GM18858 (cell line): ENCODE measurements around the gene HBP1.
"Not testable (repeated sequence)": the region's sequence is repeated elsewhere in the genome, so short reads cannot be mapped to it uniquely, and the experiment has no call there.

Experiments used
- ATAC-seq: cut with Tn5 transposase; IDR thresholded peaks from one replicate; pipeline ENCODE4 v1.9.1; 2021; ENCODE audit not compliant: unreplicated experiment

The HBP1 gene

DNA sequence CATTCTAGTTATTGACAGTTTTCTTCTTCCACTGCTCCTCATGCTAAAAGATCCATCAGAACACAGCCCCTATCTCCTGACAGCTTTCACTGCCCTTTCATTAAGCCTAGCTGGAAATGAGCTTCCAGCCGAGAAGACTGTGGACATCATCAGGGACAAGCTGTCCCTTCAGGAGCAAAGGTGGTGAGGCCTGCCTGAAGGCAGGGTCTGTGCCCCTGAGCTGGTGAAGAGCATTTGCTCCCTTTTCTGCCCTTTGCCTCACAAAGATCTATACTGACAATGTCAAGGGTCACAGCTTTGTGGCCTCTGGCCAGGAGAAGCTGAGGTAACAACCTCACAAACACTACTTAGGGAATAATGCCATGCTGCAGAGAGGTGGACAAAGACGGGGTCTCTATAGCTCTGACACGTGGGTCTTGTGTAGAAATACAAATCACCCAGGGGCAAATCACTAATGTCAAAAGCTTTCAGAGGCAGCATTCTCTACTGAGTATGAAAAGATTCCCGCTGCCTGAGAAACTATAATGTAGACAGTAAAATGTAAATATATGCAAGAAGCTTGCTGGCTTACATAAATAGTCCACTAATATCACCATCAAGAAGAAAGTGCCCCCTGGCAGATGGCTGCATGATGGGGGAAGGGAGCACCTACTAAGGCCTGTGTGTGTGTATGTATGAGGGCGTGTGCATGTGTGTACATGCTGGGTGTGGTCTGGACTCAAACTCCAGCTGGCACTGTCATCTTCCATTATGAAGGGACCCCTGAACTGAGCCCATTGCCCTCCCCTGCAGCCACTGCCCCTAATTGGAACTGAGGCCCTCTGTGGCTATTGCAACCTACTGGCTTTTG is 55.8 kb downstream of the HBP1 start:
- no peak for ATAC-seq

- ATAC-seq: no peak
These were observed 59.5 kb downstream of the HBP1 start for GRCh38 chr7:107228291-107228690.

- ATAC-seq: no peak
These were observed 61.5 kb downstream of the HBP1 start for GRCh38 chr7:107230334-107230733.

DNA sequence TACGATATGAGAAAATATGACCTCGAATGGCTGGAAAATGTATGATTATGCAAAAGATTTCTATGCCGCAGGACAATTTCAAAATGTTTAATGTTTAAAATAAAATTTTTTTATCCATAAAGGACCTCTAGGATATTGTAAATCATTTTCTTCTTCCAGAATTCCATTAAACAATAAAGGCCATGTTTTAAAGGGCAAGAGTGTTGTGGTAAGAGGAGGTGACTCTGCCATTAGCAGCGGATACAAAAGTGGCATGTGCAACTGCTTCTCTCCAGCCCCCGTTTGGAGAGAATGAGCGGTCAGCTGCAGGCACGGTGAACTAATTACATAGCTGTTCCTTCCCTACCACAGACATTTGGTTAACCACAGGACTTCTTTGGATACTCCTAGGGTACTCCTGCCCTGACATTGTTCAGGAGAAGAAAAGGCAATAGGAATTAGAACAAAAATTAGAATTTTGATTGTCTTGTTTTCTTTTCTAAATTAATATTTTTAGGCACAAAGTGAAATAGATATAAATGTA is 63.8 kb downstream of the HBP1 start:
- no peak for ATAC-seq

- no peak for ATAC-seq
These were observed 64.4 kb downstream of the HBP1 start for GRCh38 chr7:107233174-107233573.

- no peak for ATAC-seq
These were observed 65.2 kb downstream of the HBP1 start for GRCh38 chr7:107233981-107234380.

- ATAC-seq: no peak
These were observed 65.6 kb downstream of the HBP1 start for GRCh38 chr7:107234436-107234835.

GRCh38 chr7:107236862-107237261 is 68.1 kb downstream of the HBP1 start:
- no peak for ATAC-seq

- no peak for ATAC-seq
These were observed 68.6 kb downstream of the HBP1 start for GRCh38 chr7:107237451-107237850.

GRCh38 chr7:107242267-107242666 is 73.5 kb downstream of the HBP1 start:
- no peak for ATAC-seq

GRCh38 chr7:107244613-107245012 is 75.8 kb downstream of the HBP1 start:
- ATAC-seq: no peak

DNA sequence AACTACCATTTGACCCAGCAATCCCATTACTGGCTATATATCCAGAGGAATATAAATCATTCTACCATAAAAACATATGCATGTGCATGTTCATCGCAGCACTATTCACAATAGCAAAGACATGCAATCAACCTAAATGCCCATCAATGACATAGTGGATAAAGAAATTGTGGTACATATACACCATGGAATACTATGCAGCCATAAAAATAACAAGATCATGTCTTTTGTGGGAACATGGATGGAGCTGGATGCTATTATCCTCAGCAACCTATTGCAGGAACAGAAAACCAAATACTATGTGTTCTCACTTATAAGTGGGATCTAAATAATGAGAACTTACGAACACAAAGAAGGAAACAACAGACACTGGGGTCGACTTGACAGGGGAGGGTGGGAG is 78.0 kb downstream of the HBP1 start:
- not testable (repeated sequence) for ATAC-seq

DNA sequence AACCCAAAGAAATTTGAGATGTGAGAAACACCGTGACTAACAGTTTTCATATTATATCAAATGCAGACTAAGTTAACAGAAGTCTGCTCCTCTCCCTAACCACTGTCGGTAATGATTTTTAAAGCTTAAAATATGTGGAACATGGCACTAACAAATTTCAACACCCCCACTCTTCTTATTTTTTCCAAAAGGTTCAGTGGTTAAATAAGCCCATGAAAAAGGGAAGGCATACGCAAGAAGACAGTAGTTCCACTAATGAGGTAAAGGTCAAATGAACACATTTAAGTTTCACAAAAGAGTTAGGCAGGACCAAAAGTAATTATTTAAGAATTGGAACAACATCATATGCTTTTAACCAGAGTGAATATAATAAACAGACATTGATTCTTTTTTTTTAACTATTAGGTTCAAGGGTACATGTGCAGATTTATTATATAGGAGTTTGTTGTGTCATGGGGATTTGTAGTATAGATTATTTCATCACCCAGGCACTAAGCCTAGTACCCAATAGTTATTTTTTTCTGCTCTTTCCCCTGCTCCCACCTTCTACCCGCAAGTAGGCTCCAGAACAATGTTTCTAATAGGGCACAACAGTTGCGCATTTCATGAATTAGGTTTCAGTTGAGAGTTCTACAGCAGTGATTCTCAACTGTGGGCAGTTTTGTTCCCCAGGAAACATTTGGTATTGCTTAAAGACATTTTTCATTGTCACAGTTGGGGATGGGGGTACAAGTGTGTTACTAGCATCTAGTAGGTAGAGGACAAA is 79.9 kb downstream of the HBP1 start:
- ATAC-seq: no peak

DNA sequence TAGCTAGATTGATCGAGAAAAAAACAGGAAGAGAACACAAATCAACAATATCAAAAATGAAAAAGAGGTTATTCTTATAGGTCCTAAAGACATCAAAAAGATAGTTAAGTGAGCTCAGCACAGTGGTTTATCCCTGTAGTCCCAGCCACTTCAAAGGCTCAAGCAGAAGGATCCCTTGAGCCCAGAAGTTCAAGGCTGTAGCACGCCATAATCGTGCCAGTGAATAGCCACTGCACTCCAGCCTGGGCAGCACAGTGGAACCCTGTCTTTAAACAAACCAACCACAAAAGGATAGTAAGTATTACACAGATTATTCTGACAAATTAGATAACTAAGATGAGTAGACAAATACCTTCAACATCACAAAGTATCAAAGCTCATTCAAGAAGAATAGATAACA is 83.2 kb downstream of the HBP1 start:
- ATAC-seq: no peak
